Subcutaneous adipose tissue (tissue), 4 donors: ENCODE measurements around the gene PSAP. TPM values are rescaled to one million over a fixed set of nuclear protein-coding genes. Genes with fewer than 3 reads are reported as not detected.

Experiments used
- total RNA-seq, 4 donors: library from RNA; depleted of rRNA; stranded (reverse); fragments of >200 nt; gene quantifications; one replicate each; pipeline ENCODE4 v1.1.0, GENCODE V29; 2016
- TF ChIP-seq, protein P1 (sequence below): fragments of 450-650 bp; IDR thresholded peaks from one replicate; pipeline ENCODE4 v1.5.1; 2016; ENCODE audit warnings: low read depth, mild to moderate bottlenecking, control low read depth, antibody characterized with exemption, moderate library complexity

The PSAP gene
- total RNA-seq, 4 donors from 2014 or later = 851 to 2,903 (median 1,278) TPM

DNA sequence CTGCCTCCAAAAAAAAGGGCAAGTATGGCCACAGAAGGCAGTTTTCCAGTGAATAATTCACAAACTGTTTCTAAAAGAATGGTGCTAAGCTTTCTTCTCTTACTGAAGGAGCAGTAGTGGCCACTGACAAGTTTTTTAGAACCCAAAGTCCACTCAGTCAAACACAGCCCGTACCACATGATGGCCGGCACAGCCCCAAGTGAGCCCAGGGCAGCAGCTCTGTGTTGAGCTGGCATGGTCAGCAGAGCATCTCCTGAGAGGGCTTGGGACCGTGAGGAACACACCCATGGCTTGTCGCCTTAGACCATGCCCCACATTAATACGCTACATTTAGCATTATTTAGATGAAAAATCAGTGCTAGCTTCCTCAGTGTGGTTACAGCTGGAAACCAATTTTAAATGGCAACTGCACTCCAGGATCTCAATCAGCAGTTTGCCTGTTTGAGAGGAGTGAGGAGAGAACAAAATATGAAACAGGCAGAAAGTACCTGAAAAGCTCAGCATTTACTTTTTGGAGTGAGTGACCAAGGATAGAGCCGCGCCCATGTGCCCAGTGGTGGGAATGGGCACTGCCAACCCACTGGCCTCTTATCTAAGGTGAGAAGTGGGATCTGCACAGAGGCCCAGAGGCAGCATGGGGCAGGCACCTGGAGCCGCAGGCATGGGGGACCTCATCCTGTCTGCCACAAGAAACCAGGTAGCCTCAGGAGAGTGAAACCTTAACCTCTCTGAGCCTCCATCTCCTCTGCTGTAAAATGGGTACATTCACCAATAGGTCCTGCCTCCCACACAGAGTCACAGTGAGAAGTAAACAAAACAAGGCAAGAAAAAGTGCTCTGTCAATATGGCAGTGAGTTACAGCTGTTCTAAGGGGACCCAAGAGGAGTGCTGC, 17.4 kb downstream of the PSAP start:
- TF ChIP-seq, protein P1, sequence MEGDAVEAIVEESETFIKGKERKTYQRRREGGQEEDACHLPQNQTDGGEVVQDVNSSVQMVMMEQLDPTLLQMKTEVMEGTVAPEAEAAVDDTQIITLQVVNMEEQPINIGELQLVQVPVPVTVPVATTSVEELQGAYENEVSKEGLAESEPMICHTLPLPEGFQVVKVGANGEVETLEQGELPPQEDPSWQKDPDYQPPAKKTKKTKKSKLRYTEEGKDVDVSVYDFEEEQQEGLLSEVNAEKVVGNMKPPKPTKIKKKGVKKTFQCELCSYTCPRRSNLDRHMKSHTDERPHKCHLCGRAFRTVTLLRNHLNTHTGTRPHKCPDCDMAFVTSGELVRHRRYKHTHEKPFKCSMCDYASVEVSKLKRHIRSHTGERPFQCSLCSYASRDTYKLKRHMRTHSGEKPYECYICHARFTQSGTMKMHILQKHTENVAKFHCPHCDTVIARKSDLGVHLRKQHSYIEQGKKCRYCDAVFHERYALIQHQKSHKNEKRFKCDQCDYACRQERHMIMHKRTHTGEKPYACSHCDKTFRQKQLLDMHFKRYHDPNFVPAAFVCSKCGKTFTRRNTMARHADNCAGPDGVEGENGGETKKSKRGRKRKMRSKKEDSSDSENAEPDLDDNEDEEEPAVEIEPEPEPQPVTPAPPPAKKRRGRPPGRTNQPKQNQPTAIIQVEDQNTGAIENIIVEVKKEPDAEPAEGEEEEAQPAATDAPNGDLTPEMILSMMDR = no peak

DNA sequence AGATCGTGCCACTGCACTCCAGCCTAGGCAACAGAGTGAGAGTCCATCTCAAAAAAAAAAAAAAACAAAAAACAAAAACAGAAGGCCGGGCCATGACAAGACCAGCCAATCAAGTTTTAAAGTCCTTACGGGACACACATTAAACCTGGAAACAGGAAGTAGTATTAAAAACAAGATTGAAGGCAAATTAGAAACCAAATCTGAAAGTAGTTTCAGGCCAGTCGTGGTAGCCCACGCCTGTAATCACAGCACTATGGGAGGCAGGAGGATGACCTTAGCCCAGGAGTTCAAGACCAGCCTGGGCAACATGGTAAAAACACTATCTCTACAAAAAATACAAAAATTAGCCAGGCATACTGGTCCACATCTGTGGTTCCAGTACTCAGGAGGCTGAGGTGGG, 18.1 kb downstream of the PSAP start:
- TF ChIP-seq, protein P1 = no peak

GRCh38 chr10:71831646-71832552, 19.2 kb downstream of the PSAP start:
- TF ChIP-seq, protein P1 = no peak

- TF ChIP-seq, protein P1 = no peak
These were observed 20.3 kb downstream of the PSAP start for GRCh38 chr10:71830726-71831125.

DNA sequence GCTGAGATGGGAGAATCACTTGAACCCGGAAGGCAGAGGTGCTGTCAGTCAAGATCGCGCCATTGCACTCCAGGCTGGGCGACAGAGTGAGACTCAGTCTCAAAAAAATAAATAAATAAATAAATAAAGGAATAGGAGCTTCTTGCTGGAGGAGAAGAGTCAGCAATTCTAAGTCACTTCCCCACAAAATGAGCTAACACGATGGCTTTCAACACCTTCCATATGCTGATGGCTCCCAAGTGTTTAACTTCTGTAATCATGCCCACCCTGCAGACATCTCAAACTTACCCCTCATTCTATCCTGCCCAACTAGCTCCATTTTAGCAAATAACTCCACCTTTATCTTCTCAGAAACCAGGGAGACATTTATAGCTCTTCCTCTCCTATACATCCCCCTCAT, 21.2 kb downstream of the PSAP start:
- TF ChIP-seq, protein P1 = no peak

DNA sequence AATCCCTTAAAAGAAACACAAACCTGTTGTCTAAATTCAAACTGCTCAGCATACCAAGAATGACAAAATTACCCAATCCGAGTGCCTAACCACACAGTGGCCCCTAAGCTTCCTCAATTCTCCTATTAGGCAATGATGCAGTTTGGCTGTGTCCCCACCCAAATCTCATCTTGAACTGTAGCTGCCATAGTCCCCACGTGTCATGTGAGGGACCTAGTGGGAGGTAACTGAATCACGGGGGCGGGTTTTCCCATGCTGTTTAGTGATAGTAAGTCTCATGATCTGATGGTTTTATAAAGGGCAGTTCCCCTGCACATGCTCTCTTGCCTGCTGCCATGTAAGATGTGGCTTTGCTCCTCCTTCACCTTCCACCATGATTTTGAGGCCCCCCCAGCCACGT, 21.9 kb downstream of the PSAP start:
- TF ChIP-seq, protein P1 = no peak

DNA sequence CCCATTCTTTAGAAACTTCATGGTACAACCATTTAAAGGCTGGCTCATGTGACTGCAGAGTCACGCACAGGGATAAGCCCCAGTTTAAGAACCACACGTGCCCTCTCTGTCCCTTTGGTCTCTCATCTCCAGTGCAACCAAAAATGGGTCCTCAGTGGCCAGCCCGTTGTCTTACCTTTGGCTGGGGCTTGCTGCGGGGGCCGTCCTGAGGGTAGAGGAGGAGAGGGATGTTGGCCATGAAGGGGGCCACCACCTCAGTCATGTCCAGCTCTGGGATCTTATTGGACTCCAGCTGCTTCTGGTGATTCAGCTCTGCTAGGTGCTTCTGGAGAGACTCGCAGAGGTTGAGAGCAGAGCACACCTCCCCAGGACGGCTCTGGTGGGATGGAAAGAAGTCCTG, 22.3 kb downstream of the PSAP start:
- TF ChIP-seq, protein P1 = no peak
